Muscle of back (tissue), 10 donors: ENCODE measurements around the gene ATP13A5. TPM values are rescaled to one million over a fixed set of nuclear protein-coding genes. Genes with fewer than 3 reads are reported as not detected.

Experiments used
- polyA plus RNA-seq, 10 donors: library from polyadenylated mRNA; unstranded; fragments of 120-200 nt; gene quantifications; one replicate each; pipeline ENCODE4 v1.2.1, GENCODE V29; 2013; ENCODE audit not compliant: insufficient read length in 10 of 10

ATP13A5 gene
- polyA plus RNA-seq, 10 donors: 0.15 to 1.1 (median 0.47) TPM

Other genes with a start within 250 kb of the ATP13A5 start
- gene PLAAT1, start 137.5 kb downstream of the ATP13A5 start, polyA plus RNA-seq: 10 to 100 TPM; 14.3 to 25.0 (median 22.0) TPM
- 1 to 10 TPM in 6 of 10 donors, under 1 TPM in 4; 0.31 to 3.5 (median 1.2) TPM for gene ATP13A4, start 176.1 kb upstream of the ATP13A5 start, polyA plus RNA-seq
- 10 to 100 TPM; 38.8 to 56.5 (median 46.4) TPM for gene OPA1, start 214.5 kb upstream of the ATP13A5 start, polyA plus RNA-seq